BJ (cell line): ENCODE data around the gene FZD4. TPM values are rescaled to one million over a fixed set of nuclear protein-coding genes. Genes with fewer than 3 reads are reported as not detected.

Source experiments
- CTCF ChIA-PET: fragments of 350-600 bp; formaldehyde crosslinking; extraction: SDS; loops from one replicate; lab custom pipeline; 2021; ENCODE audit warnings: antibody characterized with exemption, inconsistent platforms; lab: Yijun Ruan, JAX
- POLR2A ChIA-PET: fragments of 300-600 bp; sonication (Branson Sonifier 250); formaldehyde crosslinking; extraction: SDS; loops from one replicate; lab custom pipeline; 2021; ENCODE audit warnings: antibody characterized with exemption; lab: Charles Lee
- DNase-seq: peaks from one replicate; pipeline ENCODE4 v3.0.0-alpha.2; 2011; ENCODE audit warnings: low read depth
- H3K27me3 ChIP-seq: 2 replicates; pipeline ENCODE4 v1.6.0; 2011; ENCODE audit warnings: low read length; ENCODE audit not compliant: control insufficient read depth, insufficient read depth
- H3K36me3 ChIP-seq: 2 replicates; pipeline ENCODE4 v1.5.1; 2011; ENCODE audit warnings: low read length; ENCODE audit not compliant: control insufficient read depth, insufficient read depth
- H3K4me3 ChIP-seq: 2 replicates; pipeline ENCODE4 v1.5.1; 2011; ENCODE audit warnings: low read depth, mild to moderate bottlenecking, control low read depth, low read length
- CTCF ChIP-seq: IDR thresholded peaks from 2 replicates; pipeline ENCODE4 v1.5.1; 2011; ENCODE audit warnings: low read depth, mild to moderate bottlenecking, control low read depth, inconsistent platforms, low read length, moderate library complexity; ENCODE audit not compliant: insufficient read depth
- polyA plus RNA-seq: library from polyadenylated mRNA; depleted of rRNA; stranded (reverse); fragments of >200 nt; gene quantifications from 2 replicates; pipeline ENCODE4 v1.2.3, GENCODE V29; 2011

FZD4 gene
- polyA plus RNA-seq, 1 experiment, result 12.4 TPM

- H3K4me3 ChIP-seq, result no peak overlapping the region
- ChIA-PET POLR2A (no interaction called here), CTCF (interaction anchor here (0.6 to 3.3 kb wide), 5 partner anchors 8 to 1284 kb away, joined by 3 to 11 read pairs (median 6); no protein-coding TSS in a partner anchor)
- no peak for TF ChIP-seq CTCF
- H3K36me3 ChIP-seq, result no peaks in the 10 kb centered on the region
- no peak for DNase-seq
- no peaks in the 10 kb centered on the region for H3K27me3 ChIP-seq
These were observed 22.0 kb downstream of the FZD4 start for GRCh38 chr11:86932924-86933875.

GRCh38 chr11:86932259-86932585 is 23.0 kb downstream of the FZD4 start:
- DNase-seq, result no peak
- POLR2A ChIA-PET, result no interaction called here
- CTCF ChIA-PET, result interaction anchor here (0.5 to 1.8 kb wide), 7 partner anchors 9 to 572 kb away, joined by 3 to 9 read pairs (median 3); partner anchors contain the start of gene TMEM135
- Histone ChIP-seq H3K27me3 (no peaks in the 10 kb centered on the region), H3K36me3 (no peaks in the 10 kb centered on the region), H3K4me3 (no peak overlapping the region)
- TF ChIP-seq CTCF, result no peak

GRCh38 chr11:86931548-86932258 is 23.5 kb downstream of the FZD4 start:
- Histone ChIP-seq H3K36me3 (no peaks in the 10 kb centered on the region), H3K4me3 (no peak overlapping the region), H3K27me3 (no peaks in the 10 kb centered on the region)
- ChIA-PET POLR2A (no interaction called here), CTCF (interaction anchor here (0.5 to 1.8 kb wide), 8 partner anchors 10 to 571 kb away, joined by 3 to 9 read pairs (median 3); partner anchors contain the start of gene TMEM135)
- no peak for DNase-seq
- TF ChIP-seq CTCF, result no peak

GRCh38 chr11:86930957-86931547 is 24.1 kb downstream of the FZD4 start:
- no peaks in the 10 kb centered on the region for H3K27me3 ChIP-seq
- POLR2A ChIA-PET, result interaction anchor here (0.6 kb wide), 1 partner anchor 8 kb away, joined by 3 read pairs; no protein-coding TSS in a partner anchor
- CTCF ChIA-PET, result interaction anchor here (0.6 to 1.8 kb wide), 3 partner anchors 11 to 106 kb away, joined by 3 to 6 read pairs (median 3); partner anchors contain the start of gene TMEM135
- no peak for TF ChIP-seq CTCF
- no peak for DNase-seq
- no peak overlapping the region for H3K4me3 ChIP-seq
- H3K36me3 ChIP-seq, result no peaks in the 10 kb centered on the region
